ENCODE data around the gene NECTIN4.
A peak's percentile ranks its signal among the peaks of the same experiment; 100 is the strongest.

NECTIN4 gene

DNA sequence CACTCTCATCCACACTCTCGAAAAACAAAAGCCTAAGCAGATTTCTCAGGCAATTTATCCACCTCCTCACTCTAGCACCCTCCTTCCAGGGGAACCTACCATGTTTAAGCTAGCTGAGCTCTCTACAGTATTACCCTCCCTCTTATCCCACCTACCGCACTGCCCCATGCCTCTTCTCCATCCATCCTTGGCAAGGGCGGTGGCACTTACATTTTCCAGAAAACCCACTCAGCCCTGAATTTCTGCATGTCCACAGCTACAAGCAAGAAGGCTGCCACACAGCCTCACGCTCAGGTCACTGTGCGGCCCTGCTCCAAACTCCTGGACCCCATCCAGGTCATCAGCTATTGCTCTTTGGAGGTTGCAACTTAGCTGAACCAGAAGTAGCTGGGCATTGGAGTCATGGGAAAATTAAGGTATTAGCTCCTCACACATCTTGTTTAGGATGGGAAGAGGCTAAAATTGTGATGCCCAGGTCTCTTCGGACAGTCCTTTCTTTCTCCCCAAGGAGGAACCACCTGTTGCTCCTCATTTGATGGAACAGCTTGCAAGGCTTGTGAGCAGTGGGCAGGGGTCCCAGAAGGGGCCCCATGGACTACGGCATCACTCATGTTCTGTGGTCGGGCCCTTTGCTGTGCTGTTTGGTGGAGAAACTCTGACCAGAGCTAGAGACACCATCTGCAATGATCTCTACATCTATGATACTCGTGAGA, 9.9 kb upstream of the NECTIN4 start:
- Histone ChIP-seq H3K36me3 (ENCODE audit: control insufficient read depth, insufficient read depth, low read length) (peaks cover 8% of the 10 kb centered on the region), H3K9ac (ENCODE audit: low read length) (no peak overlapping the region), H3K27me3 (ENCODE audit: control insufficient read depth, insufficient read depth, low read length) (no peaks in the 10 kb centered on the region), H3K4me1 (ENCODE audit: control insufficient read depth, insufficient read depth, low read length) (peaks cover 9% of the 10 kb centered on the region), H3K4me3 (ENCODE audit: low read length) (no peak overlapping the region), H3K9me3 (ENCODE audit: control insufficient read depth, low read length) (no peaks in the 10 kb centered on the region)

DNA sequence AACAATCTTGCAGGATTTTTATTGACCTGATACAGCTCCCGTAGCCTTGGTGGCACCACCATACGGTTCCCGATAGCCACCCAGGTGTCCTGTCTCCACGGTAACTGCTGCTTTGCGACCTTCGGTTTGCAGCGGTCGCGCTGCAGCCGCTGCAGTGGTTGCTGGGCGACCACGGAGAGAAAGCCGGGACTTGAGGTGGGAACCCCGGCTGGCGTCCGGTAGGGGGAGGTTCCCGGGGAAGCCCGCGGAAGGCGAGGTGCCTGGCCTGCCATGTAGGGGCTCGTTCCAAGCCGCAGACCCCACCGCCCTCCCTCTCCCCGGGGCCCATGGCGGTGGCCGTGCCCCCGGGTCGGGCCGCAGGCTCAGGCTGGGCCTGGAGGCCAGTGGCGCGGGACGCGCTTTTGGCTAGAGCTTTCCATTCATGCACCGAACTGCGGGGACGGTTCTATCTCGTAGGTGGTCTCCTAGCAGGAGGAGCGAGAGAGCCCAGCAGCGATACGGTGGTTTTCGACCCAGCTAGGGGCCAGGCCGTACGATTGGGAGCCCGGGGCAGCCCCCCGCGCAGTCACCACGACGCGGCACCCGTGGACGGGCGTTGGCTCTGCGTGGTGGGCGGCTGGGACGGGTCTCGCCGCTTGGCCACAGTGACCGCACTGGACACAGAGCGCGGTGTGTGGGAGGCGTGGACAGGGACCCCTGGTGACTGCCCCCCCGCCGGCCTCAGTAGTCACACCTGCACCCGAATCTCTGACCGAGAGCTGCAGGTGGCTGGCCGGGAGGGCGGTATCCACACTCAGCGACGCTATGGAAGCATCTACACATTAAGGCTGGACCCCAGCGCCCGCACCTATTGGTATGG, 9.1 kb upstream of the NECTIN4 start, which contains the start of gene KLHDC9:
Gene KLHDC9, plus strand, starts transcription at position 152 of the 859 bp plus-strand sequence. Its CDS starts 175 bp downstream, at position 327.
- Histone ChIP-seq H3K4me3 (ENCODE audit: low read length) (peak within 1 kb of the TSS; percentile 46), H3K4me1 (ENCODE audit: control insufficient read depth, insufficient read depth, low read length) (peaks cover 9% of the 10 kb centered on the region), H3K9ac (ENCODE audit: low read length) (peak within 1 kb of the TSS; percentile 50), H3K9me3 (ENCODE audit: control insufficient read depth, low read length) (no peaks in the 10 kb centered on the region), H3K36me3 (ENCODE audit: control insufficient read depth, insufficient read depth, low read length) (peaks cover 8% of the 10 kb centered on the region), H3K27me3 (ENCODE audit: control insufficient read depth, insufficient read depth, low read length) (no peaks in the 10 kb centered on the region)

DNA sequence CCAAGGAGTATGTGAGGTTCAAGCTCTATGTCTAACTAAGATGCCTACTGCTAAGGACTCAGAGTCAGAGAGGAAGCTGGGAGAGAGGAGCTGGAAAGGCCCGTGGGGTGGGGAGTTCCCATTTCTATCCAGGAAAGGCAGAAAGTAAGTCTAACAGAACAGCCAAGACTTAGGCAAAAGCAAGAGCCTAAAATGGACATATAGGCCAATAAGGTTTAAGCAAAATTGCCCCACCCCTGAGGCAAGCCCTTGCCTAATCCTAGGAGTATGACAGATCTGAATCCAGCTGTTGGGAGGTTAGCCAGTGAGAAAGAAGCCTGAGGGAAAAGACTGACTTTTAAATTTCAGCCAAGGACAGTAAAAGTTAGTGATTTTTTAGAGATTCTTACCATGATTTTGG, 7.2 kb upstream of the NECTIN4 start:
- Histone ChIP-seq H3K36me3 (ENCODE audit: control insufficient read depth, insufficient read depth, low read length) (no peaks in the 10 kb centered on the region), H3K4me3 (ENCODE audit: low read length) (no peak overlapping the region), H3K27me3 (ENCODE audit: control insufficient read depth, insufficient read depth, low read length) (no peaks in the 10 kb centered on the region)

DNA sequence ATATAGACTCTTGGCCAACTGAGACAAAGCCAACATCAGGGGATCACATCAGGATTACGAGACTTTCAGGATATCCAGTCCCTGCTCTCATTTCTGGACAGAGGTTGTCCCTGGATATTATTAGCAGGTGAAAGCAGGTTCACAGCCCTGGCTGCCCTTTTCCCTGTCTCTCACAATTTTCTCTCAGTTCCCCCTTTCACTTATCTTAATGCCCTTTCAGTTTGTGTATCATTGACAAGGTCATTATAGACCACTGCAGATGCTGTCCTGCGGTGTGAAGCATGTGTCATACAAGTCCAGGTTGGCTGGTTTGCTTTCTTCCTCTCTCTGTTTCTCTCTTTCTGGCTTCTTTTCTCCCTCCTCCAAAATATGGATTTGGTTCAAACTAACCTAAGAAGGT, 6.7 kb upstream of the NECTIN4 start:
- Histone ChIP-seq H3K9me3 (ENCODE audit: control insufficient read depth, low read length) (no peaks in the 10 kb centered on the region), H3K9ac (ENCODE audit: low read length) (no peak overlapping the region), H3K4me1 (ENCODE audit: control insufficient read depth, insufficient read depth, low read length) (peaks cover 9% of the 10 kb centered on the region), H3K27me3 (ENCODE audit: control insufficient read depth, insufficient read depth, low read length) (no peaks in the 10 kb centered on the region), H3K4me3 (ENCODE audit: low read length) (no peak overlapping the region), H3K36me3 (ENCODE audit: control insufficient read depth, insufficient read depth, low read length) (no peaks in the 10 kb centered on the region)

More for the DNA sequence above, 7.2 kb upstream of the NECTIN4 start:
- Histone ChIP-seq H3K9me3 (ENCODE audit: control insufficient read depth, low read length) (no peaks in the 10 kb centered on the region), H3K4me1 (ENCODE audit: control insufficient read depth, insufficient read depth, low read length) (peaks cover 9% of the 10 kb centered on the region), H3K9ac (ENCODE audit: low read length) (no peak overlapping the region)

DNA sequence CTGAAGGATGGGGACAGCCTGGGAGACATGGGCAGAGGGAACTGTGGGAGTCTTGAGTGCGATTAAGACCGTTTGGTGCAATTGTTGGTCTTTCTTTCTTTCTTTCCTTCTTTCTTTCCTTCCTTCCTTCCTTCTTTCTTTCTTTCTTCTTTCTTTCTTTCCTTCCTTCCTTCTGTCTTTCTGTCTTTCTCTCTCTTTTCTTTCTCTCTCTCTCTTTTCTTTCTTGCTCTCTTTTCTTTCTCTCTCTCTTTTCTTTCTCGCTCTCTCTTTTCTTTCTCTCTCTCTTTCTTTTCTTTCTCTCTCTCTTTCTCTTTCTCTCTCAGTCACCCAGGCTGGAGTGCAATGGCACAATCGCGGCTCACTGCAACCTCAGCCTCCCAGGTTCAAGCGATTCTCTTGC, 5.9 kb upstream of the NECTIN4 start:
- Histone ChIP-seq H3K4me1 (ENCODE audit: control insufficient read depth, insufficient read depth, low read length) (peaks cover 10% of the 10 kb centered on the region), H3K9ac (ENCODE audit: low read length) (no peak overlapping the region), H3K4me3 (ENCODE audit: low read length) (no peak overlapping the region), H3K36me3 (ENCODE audit: control insufficient read depth, insufficient read depth, low read length) (no peaks in the 10 kb centered on the region), H3K9me3 (ENCODE audit: control insufficient read depth, low read length) (no peaks in the 10 kb centered on the region), H3K27me3 (ENCODE audit: control insufficient read depth, insufficient read depth, low read length) (no peaks in the 10 kb centered on the region)

DNA sequence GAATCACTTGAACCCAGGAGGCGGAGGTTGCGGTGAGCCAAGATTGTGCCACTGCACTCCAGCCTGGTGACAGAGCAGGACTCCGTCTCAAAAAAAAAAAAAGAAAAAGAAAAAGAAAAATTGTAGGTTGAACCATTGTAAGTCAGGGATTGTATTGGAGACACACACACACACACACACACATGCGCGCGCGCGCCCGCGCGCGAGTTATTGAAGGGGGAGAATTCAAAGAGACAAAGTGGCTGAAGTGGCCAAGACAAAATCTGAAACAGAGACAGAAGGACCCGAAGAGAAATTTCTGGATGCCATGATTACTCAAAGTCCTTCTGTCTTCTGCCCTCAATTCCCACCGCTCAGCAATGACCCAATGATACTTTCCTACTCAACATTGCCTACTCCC, 5.1 kb upstream of the NECTIN4 start:
- Histone ChIP-seq H3K4me3 (ENCODE audit: low read length) (no peak overlapping the region), H3K9me3 (ENCODE audit: control insufficient read depth, low read length) (no peaks in the 10 kb centered on the region), H3K27me3 (ENCODE audit: control insufficient read depth, insufficient read depth, low read length) (no peaks in the 10 kb centered on the region), H3K4me1 (ENCODE audit: control insufficient read depth, insufficient read depth, low read length) (peaks cover 18% of the 10 kb centered on the region), H3K36me3 (ENCODE audit: control insufficient read depth, insufficient read depth, low read length) (no peaks in the 10 kb centered on the region), H3K9ac (ENCODE audit: low read length) (no peak overlapping the region)

DNA sequence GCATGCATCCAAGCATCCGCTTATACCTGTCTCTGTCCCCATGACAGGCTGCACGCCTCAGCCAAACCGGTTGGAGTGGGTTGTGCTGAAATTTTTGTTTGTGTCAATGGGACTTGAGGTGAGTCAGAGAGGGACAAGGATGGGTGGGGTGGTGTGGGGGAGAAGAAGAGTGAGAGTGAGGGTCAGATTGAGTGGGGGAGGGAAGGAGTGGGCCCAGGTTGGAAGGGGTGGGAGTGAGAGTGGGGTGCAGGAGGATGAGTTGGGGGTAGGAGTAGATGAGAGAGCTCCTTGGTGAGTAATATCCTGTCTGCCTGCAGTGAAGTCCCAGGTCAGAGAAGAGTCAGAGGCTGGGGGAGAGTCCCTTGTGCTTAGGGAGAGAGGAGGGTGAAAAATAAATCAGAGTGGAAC, 3.3 kb upstream of the NECTIN4 start:
- H3K4me1 ChIP-seq (ENCODE audit: control insufficient read depth, insufficient read depth, low read length): peaks cover 28% of the 10 kb centered on the region
- no peaks in the 10 kb centered on the region for H3K36me3 ChIP-seq (ENCODE audit: control insufficient read depth, insufficient read depth, low read length)
- no peak overlapping the region for H3K4me3 ChIP-seq (ENCODE audit: low read length)
- no peaks in the 10 kb centered on the region for H3K9me3 ChIP-seq (ENCODE audit: control insufficient read depth, low read length)
- H3K9ac ChIP-seq (ENCODE audit: low read length): no peak overlapping the region
- H3K27me3 ChIP-seq (ENCODE audit: control insufficient read depth, insufficient read depth, low read length): no peaks in the 10 kb centered on the region

DNA sequence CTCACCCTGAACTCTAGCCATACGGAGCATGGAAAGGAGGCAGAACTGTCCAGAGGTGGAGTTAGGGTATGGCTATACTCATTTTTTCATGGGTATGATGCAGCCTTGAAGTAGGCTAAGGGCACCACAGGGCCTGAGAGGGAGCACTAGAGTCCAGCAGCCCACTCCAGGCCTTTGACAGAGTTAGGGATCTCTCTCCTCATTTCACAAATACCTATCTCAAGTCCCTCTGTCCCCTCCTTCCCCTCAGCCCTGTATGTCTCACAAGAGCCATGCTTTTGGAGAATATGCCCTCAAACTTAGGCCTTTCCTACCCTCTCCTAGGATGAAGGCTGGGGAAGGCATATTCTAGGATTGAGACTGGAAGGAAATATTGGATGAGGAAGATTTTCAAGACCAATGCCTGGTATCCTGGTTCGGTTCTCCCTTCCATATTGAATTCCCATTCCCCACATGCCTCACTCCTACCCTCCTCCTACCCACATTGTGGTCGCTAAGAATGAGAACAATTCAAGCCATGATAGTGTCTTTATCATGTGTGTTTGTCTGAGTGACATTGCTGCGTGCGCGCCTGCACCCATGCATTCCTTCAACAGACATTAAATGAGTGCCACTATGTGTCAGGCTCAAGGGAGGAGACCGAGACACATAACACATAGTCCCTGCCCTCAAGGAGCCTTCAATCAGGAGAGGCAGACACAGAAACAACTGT, 2.6 kb upstream of the NECTIN4 start:
- Histone ChIP-seq H3K9me3 (ENCODE audit: control insufficient read depth, low read length) (no peaks in the 10 kb centered on the region), H3K36me3 (ENCODE audit: control insufficient read depth, insufficient read depth, low read length) (no peaks in the 10 kb centered on the region), H3K4me1 (ENCODE audit: control insufficient read depth, insufficient read depth, low read length) (peaks cover 28% of the 10 kb centered on the region), H3K4me3 (ENCODE audit: low read length) (no peak overlapping the region), H3K9ac (ENCODE audit: low read length) (no peak overlapping the region), H3K27me3 (ENCODE audit: control insufficient read depth, insufficient read depth, low read length) (no peaks in the 10 kb centered on the region)

DNA sequence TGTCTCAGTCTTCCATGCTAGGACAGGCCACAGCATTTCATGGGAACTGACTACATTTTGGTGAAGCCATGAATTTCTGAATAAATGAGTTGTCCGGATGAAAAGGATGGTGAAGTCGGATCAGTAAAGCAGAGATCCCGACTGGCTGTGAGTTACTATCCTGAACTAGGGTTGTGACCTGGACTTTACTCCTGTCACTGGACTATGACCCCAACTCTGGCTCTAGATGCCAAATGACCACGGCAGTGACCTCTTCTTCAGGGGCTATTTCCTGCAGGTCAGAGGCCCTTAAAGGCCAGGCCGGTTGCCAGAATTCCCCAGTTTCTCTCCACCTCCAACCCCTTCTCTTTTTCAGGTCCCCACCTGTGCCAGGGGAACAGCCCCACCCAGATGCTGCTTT, 1.7 kb upstream of the NECTIN4 start:
- Histone ChIP-seq H3K36me3 (ENCODE audit: control insufficient read depth, insufficient read depth, low read length) (no peaks in the 10 kb centered on the region), H3K9me3 (ENCODE audit: control insufficient read depth, low read length) (no peaks in the 10 kb centered on the region), H3K9ac (ENCODE audit: low read length) (no peak overlapping the region), H3K4me1 (ENCODE audit: control insufficient read depth, insufficient read depth, low read length) (peaks cover 34% of the 10 kb centered on the region), H3K4me3 (ENCODE audit: low read length) (no peak overlapping the region), H3K27me3 (ENCODE audit: control insufficient read depth, insufficient read depth, low read length) (no peaks in the 10 kb centered on the region)

DNA sequence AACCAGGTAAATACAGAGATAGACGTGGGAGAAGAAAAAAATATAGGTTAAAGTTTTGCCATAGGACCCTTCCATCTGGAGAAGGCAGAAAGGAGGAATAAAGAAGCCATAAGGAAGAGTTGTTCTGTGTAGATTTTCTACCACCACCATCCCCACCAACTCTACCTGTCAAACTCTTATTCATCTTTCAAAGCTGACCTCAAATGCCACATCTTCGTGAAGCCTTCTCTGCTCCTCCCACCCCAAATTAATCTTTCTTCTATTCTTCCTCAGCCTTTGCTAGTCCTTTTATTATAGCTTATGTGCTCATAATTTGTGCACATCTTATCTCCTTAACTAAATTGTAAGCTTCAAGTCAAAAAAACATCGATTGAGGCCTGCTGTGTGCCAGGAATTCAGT, 1.3 kb upstream of the NECTIN4 start:
- Histone ChIP-seq H3K9ac (ENCODE audit: low read length) (no peak overlapping the region), H3K36me3 (ENCODE audit: control insufficient read depth, insufficient read depth, low read length) (no peaks in the 10 kb centered on the region), H3K4me3 (ENCODE audit: low read length) (no peak overlapping the region), H3K4me1 (ENCODE audit: control insufficient read depth, insufficient read depth, low read length) (peaks cover 39% of the 10 kb centered on the region), H3K9me3 (ENCODE audit: control insufficient read depth, low read length) (no peaks in the 10 kb centered on the region), H3K27me3 (ENCODE audit: control insufficient read depth, insufficient read depth, low read length) (no peaks in the 10 kb centered on the region)

DNA sequence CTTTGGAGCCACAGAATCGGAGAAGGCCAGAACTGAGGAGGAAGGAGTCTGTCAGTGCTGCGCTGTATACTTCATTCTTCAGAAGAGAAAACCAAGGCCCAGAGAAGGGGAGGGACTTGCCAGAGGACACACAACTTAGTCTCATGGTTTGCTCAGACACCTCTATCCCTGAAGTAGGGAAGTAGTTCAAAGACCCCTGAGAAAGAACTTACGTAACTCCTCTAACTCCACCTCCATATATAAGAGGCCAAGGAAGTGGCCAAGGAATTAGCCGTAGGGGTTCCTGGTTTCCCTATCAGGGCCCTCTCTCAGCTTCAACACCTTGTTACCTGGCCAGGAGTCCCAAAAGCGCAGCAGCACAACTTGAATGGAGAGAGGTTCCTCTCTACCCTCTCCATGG, 580 bp upstream of the NECTIN4 start:
- peak overlapping the region; percentile 91 for H3K9ac ChIP-seq (ENCODE audit: low read length)
- H3K9me3 ChIP-seq (ENCODE audit: control insufficient read depth, low read length): no peaks in the 10 kb centered on the region
- peaks cover 46% of the 10 kb centered on the region for H3K4me1 ChIP-seq (ENCODE audit: control insufficient read depth, insufficient read depth, low read length)
- H3K27me3 ChIP-seq (ENCODE audit: control insufficient read depth, insufficient read depth, low read length): no peaks in the 10 kb centered on the region
- no peak overlapping the region for H3K4me3 ChIP-seq (ENCODE audit: low read length)
- H3K36me3 ChIP-seq (ENCODE audit: control insufficient read depth, insufficient read depth, low read length): no peaks in the 10 kb centered on the region
